DOHH2 (cell line): ENCODE measurements around the gene SYNGAP1.

Source experiments
- H3F3A ChIP-seq: fragments of 200-600 bp; sonication (generic), shearing (Covaris generic); 2 replicates; pipeline ENCODE4 v1.6.0; 2016; ENCODE audit warnings: antibody characterized with exemption, mild to moderate bottlenecking; ENCODE audit not compliant: control insufficient read depth, insufficient read depth
- H3K27ac ChIP-seq: fragments of 200-600 bp; sonication (generic); 2 replicates; pipeline ENCODE4 v1.5.1; 2014; ENCODE audit warnings: low read depth, mild to moderate bottlenecking, low read length, moderate library complexity
- H3K27me3 ChIP-seq: fragments of 200-600 bp; sonication (generic); 2 replicates; pipeline ENCODE4 v1.6.1; 2014; ENCODE audit warnings: mild to moderate bottlenecking, low read length, mixed read lengths; ENCODE audit not compliant: control insufficient read depth
- H3K36me3 ChIP-seq: fragments of 200-600 bp; sonication (generic); 2 replicates; pipeline ENCODE4 v1.6.1; 2014; ENCODE audit warnings: mild to moderate bottlenecking, low read length, moderate library complexity, mixed read lengths; ENCODE audit not compliant: control insufficient read depth
- H3K4me1 ChIP-seq: fragments of 200-600 bp; sonication (generic); 2 replicates; pipeline ENCODE4 v1.6.1; 2014; ENCODE audit warnings: mild to moderate bottlenecking, low read length, mixed read lengths; ENCODE audit not compliant: control insufficient read depth
- H3K4me2 ChIP-seq: fragments of 200-600 bp; sonication (generic); 2 replicates; pipeline ENCODE4 v1.6.0; 2014; ENCODE audit warnings: mild to moderate bottlenecking, low read length, moderate library complexity
- H3K4me3 ChIP-seq: fragments of 200-600 bp; sonication (generic); 2 replicates; pipeline ENCODE4 v1.5.1; 2014; ENCODE audit warnings: mild to moderate bottlenecking, low read length, mixed read lengths
- H3K79me2 ChIP-seq: fragments of 200-600 bp; sonication (generic); 2 replicates; pipeline ENCODE4 v1.6.1; 2014; ENCODE audit warnings: mild to moderate bottlenecking, low read length, mixed read lengths; ENCODE audit not compliant: control insufficient read depth
- H3K9me2 ChIP-seq: fragments of 200-600 bp; sonication (generic); replicated peaks from 2 replicates; pipeline ENCODE4 v1.6.1; 2014; ENCODE audit warnings: mild to moderate bottlenecking, low read length, mixed read lengths; ENCODE audit not compliant: control insufficient read depth
- H3K9me3 ChIP-seq: fragments of 200-600 bp; sonication (generic); 2 replicates; pipeline ENCODE4 v1.6.1; 2014; ENCODE audit warnings: antibody characterized with exemption, low read length, mixed read lengths; ENCODE audit not compliant: control insufficient read depth, insufficient read depth
- H4K20me1 ChIP-seq: fragments of 200-600 bp; sonication (generic); 2 replicates; pipeline ENCODE4 v1.6.0; 2014; ENCODE audit warnings: low read depth, mild to moderate bottlenecking, antibody characterized with exemption, low read length, moderate library complexity; ENCODE audit not compliant: control insufficient read depth, insufficient read depth
- CTCF ChIP-seq: fragments of 200-600 bp; sonication (generic); IDR thresholded peaks from one replicate; pipeline ENCODE4 v1.5.1; 2014; ENCODE audit warnings: antibody characterized with exemption, mild to moderate bottlenecking, low read depth, low read length; ENCODE audit not compliant: poor library complexity, severe bottlenecking
- EZH2phosphoT487 ChIP-seq: fragments of 200-600 bp; sonication (generic); IDR thresholded peaks from 2 replicates; pipeline ENCODE4 v1.6.1; 2017; ENCODE audit warnings: borderline replicate concordance, mild to moderate bottlenecking, antibody characterized with exemption, low read length, moderate library complexity, mixed read lengths

Gene SYNGAP1

GRCh38 chr6:33504486-33504885 is 84.6 kb downstream of the SYNGAP1 start:
- Histone ChIP-seq H3K27me3 (peaks cover 26% of the 10 kb centered on the region), H3K9me3 (0 out of 2 replicates have a peak, but pooled peaks cover 5% of the 10 kb centered on the region), H3F3A (no peaks in the 10 kb centered on the region), H3K27ac (no peak overlapping the region), H3K4me1 (peaks cover 14% of the 10 kb centered on the region), H3K79me2 (no peaks in the 10 kb centered on the region), H3K4me3 (no peak overlapping the region), H3K9me2 (no peaks in the 10 kb centered on the region), H4K20me1 (no peaks in the 10 kb centered on the region), H3K36me3 (no peaks in the 10 kb centered on the region), H3K4me2 (no peak overlapping the region)
- no peak for TF ChIP-seq CTCF
- TF ChIP-seq EZH2phosphoT487 = no peak
